Stimulated activated CD8-positive, alpha-beta memory T cell treated with anti-CD3 and anti-CD28 coated beads, Interleukin-4, amount 100 ng/mL, for 24 hours (primary cell): ENCODE data around the gene CRISPLD2.

Experiments
- DNase-seq: peaks from one replicate; pipeline ENCODE4 v3.0.0-alpha.2; 2020; ENCODE audit warnings: low read depth

CRISPLD2 gene

GRCh38 chr16:84916178-84916577 lies 96.4 kb downstream of the CRISPLD2 start:
- DNase-seq, result no peak

GRCh38 chr16:84916850-84917249 lies 97.1 kb downstream of the CRISPLD2 start:
- DNase-seq, result no peak

- DNase-seq, result no peak
These were observed 97.7 kb downstream of the CRISPLD2 start for GRCh38 chr16:84917492-84917891.

GRCh38 chr16:84918006-84918909 lies 98.5 kb downstream of the CRISPLD2 start:
- no peak for DNase-seq

- DNase-seq, result no peak
These were observed 99.5 kb downstream of the CRISPLD2 start for GRCh38 chr16:84919269-84919668.

- no peak for DNase-seq
These were observed 99.9 kb downstream of the CRISPLD2 start for GRCh38 chr16:84919708-84920107.

GRCh38 chr16:84920333-84920732 lies 100.5 kb downstream of the CRISPLD2 start:
- DNase-seq, result no peak

- DNase-seq, result no peak
These were observed 102.8 kb downstream of the CRISPLD2 start for GRCh38 chr16:84922351-84923120.

GRCh38 chr16:84924331-84925091 lies 104.7 kb downstream of the CRISPLD2 start:
- no peak for DNase-seq

GRCh38 chr16:84925092-84925772 lies 105.4 kb downstream of the CRISPLD2 start:
- DNase-seq, result peak; percentile 62

- no peak for DNase-seq
These were observed 106.1 kb downstream of the CRISPLD2 start for GRCh38 chr16:84925773-84926372.

GRCh38 chr16:84926462-84926861 lies 106.7 kb downstream of the CRISPLD2 start:
- DNase-seq, result no peak

- no peak for DNase-seq
These were observed 108.1 kb downstream of the CRISPLD2 start for GRCh38 chr16:84927621-84928591.

- no peak for DNase-seq
These were observed 109.1 kb downstream of the CRISPLD2 start for GRCh38 chr16:84928679-84929420.

- DNase-seq, result no peak
These were observed 109.9 kb downstream of the CRISPLD2 start for GRCh38 chr16:84929421-84930297.

- DNase-seq, result peak; percentile 7
These were observed 110.7 kb downstream of the CRISPLD2 start for GRCh38 chr16:84930298-84931106.

- no peak for DNase-seq
These were observed 111.3 kb downstream of the CRISPLD2 start for GRCh38 chr16:84931107-84931494.

GRCh38 chr16:84931506-84931905 lies 111.7 kb downstream of the CRISPLD2 start:
- no peak for DNase-seq
